Fibroblast of the conjunctiva (primary cell): Measurements from ENCODE around the gene NTSR1.

Source experiments
- DNase-seq: peaks from one replicate; pipeline ENCODE4 v3.0.0-alpha.2; 2010; ENCODE audit warnings: low read depth

Gene NTSR1

GRCh38 chr20:62709537-62709905 lies 885 bp downstream of the NTSR1 start:
- no peak for DNase-seq

- no peak for DNase-seq
These were observed 1.7 kb downstream of the NTSR1 start for GRCh38 chr20:62710221-62710885.

- DNase-seq = no peak
These were observed 2.5 kb downstream of the NTSR1 start for GRCh38 chr20:62710886-62711702.

- DNase-seq = no peak
These were observed 3.1 kb downstream of the NTSR1 start for GRCh38 chr20:62711703-62712101.

GRCh38 chr20:62712606-62713005 lies 4.0 kb downstream of the NTSR1 start:
- DNase-seq = no peak

DNA sequence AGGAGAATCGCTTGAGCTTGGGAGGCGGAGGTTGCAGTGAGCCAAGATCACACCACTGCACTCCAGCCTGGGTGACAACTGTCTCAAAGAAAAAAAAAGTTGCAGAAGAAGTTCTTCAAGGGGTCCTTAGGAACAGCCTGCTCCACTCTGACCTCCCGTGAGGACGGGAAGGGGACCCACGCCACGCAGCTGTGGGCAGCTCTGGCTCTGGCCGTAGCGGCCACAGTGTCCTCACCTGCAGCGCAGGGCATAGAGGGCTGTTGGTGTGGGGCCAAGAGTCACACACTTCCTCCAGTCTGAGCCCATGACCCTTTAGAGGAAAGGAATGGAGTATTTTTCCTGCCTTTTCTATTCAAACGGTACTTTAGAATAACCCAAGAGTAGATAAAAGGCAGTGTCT lies 5.4 kb downstream of the NTSR1 start:
- DNase-seq = no peak

GRCh38 chr20:62714799-62715198 lies 6.2 kb downstream of the NTSR1 start:
- DNase-seq = no peak

- no peak for DNase-seq
These were observed 6.6 kb downstream of the NTSR1 start for GRCh38 chr20:62715201-62715600.

DNA sequence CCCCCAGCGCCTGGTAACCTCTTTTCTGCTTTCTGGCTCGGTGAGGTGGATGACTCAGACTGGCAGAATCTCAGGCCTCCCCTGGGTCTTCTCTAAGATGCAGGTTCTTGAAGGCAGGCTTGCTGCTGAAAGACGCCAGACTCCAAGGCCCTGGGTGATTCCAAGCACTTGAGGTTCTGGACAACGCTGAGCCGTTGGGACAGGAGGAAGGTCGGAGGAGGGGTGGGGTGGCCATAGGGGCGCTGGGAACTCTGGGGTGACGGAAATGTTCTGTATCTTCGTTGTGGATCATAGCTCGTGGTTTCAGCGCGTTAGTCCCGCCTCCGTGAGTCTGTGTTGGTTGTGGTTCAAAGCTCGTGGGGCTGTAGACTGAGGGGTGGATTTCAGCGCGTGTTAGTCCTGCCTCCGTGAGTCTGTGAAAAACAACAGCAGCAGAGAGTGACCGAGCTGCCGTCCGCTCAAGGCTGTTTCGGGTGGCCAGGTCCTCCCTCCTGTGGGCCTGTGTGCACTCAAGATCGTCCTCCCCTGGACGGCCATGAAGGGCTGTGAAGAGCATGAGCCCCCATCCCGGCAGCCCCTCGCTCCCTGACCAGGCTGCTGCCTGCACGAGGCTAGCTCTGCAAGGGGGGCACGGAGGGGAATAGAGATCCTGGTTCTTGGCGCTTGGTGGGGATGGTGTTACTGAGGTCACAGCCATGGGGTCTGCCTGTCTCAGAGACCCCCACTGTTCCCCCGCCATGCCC lies 7.7 kb downstream of the NTSR1 start:
- peak; percentile 12 for DNase-seq

DNA sequence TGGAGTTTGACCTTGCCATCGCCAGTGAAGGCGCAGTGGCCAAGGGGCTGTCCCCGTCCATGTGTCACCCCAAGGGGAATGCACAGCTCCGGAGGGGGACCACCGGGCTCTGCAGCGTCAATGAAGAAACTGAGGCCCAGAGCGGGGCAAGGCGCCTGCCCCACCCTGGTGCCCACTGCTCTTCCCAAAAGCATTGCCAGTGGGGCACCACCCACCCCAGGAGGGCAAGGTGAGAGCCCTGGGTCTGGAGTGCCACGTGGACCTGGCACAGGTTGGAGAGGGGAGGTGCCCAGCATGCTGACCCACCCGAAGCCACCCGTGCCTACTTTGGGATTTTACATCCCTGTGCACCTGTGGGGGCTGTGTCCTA lies 8.3 kb downstream of the NTSR1 start:
- DNase-seq = no peak

GRCh38 chr20:62717933-62718332 lies 9.3 kb downstream of the NTSR1 start:
- DNase-seq = no peak

- no peak for DNase-seq
These were observed 9.9 kb downstream of the NTSR1 start for GRCh38 chr20:62718546-62718945.

DNA sequence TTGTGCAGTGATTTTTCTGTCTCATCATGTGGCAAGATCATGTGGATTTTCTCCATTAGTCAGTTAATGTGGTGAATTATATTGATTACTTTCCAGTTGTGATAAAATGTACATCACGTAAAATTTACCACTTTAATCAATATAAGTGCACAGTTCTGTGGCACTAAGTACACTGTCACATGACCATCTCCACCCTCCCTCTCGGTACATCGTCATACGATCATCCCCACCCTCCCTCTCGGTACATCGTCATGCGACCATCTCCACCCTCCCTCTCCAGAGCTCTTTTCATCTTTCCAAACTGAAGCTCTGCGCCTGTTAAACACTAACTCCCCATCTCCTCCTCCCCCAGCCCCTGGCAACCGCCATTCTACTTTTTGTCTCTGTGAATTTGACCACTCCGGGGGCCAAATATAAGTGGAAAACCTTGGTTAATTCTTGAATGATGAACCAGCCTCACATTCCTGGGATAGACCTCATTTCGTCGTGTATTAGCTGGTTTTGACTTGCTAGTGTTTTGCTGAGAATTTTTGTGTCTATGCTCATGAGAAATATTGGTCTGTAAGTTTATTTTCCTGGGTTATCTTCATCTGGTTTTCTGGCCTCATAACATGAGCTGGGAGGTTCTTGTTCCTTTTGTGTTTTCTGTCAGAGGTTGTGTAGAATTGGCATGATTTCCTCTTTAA lies 10.8 kb downstream of the NTSR1 start:
- no peak for DNase-seq

- DNase-seq = no peak
These were observed 13.1 kb downstream of the NTSR1 start for GRCh38 chr20:62721511-62722370.

- no peak for DNase-seq
These were observed 14.0 kb downstream of the NTSR1 start for GRCh38 chr20:62722627-62723026.

DNA sequence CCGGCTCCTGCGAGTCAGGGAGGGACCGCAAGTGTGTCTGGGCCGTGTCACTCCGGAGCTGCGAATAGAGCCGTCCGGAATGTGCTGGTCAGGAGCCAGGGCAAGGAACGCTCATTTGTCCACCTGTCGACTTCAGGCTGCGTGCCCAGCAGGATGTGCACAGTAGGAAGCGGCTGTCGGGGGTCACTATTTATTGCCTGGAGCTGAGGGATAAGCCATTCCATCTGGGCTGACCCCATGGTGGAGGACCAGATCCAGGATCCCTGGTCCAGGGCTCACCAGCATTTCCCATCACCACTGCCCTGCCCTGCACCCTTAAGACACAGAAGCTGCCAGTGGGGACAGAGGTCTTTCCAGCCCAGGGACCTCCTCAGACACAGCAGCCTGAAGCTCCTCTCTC lies 14.7 kb downstream of the NTSR1 start:
- DNase-seq = no peak

DNA sequence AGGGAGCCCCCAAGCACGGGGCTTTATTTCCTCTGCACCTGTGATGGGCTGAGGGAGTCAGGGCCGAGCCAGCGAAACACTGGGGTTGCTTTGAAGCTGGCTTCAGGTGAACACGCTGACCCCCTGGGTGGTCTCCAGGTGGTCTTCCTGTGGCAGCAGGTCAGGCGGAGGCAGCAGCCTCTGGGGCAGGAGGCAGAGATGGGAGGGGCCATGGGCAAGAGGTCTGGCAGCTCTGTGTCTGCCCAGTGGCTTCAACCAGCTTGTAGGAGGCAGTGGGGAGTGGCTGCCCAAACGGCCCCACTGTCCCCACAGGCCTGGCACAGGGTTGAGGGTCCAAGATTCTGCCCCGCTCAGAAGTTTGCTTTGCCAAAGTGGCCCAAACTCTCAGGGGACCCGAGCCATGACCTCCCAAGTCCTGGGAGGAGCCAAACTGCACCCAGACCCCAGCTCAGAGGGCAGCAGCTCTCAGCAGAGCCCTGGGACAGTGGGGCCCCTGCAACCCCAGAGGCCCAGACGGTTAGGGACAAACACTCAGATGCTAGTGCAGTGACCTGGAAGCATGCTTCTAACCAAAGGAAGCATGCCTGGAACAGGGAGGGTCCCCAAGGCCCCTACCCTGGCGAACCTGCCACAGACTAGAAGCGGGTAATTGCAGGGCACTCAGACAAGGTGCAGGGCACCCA lies 15.3 kb downstream of the NTSR1 start:
- DNase-seq = no peak

DNA sequence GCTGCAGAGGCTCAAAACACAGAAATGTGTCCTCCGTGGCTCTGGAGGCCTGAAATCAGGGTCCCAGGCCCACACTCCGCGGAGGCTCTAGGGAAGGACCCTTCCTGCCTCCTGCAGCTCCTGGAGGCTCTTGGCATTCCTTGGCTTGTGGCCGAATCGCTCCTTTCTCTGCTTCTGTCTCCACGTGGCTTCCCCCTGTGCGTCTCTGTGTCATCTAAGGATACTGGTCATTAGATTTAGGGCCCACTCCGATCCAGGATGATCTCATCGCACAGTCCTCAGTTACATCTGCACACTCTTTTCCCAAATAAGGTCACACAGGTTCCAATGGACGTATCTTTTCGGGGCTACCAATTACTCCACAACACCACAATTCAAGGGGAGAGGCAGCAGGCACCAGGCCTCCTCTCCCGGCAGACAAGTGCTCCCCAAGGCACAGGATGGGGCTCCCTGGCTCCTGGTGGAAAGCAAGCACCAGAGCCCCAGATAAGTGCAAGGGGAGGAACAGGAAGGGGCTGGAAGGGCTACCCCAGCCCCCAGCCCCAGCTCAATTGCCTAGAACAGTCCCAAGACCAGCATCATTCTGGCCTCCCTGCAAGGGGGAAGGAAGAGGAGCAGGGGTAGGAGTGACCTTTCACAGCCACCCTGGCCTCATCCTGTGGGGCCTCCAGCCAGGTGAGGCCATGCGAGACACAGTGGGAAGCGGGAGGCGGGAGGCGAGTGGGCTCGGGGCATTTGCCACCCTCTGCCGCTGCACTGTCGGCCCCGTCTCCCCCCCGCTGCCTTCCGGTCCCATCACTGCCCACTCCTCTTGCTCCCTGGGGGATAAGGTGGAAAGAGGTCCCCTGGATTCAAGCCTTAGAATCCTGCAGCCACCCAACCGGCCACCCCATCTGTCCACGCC lies 16.3 kb downstream of the NTSR1 start:
- no peak for DNase-seq

- DNase-seq = no peak
These were observed 17.1 kb downstream of the NTSR1 start for GRCh38 chr20:62725596-62726268.
